Esophagus muscularis mucosa (tissue), 4 donors: Measurements from ENCODE around the gene PPM1K. TPM values are rescaled to one million over a fixed set of nuclear protein-coding genes. Genes with fewer than 3 reads are reported as not detected.

Source experiments
- DNase-seq: peaks from one replicate; pipeline ENCODE4 v3.0.0-alpha.2; 2017; ENCODE audit errors: extremely low spot score
- H3K27ac ChIP-seq, 4 donors: fragments of 200-600 bp; sonication (generic); replicated peaks in 1 of 4; 1 replicate in 3 of 4; 2 replicates in 1 of 4; pipeline ENCODE4 v1.5.1; 2016 to 2019; ENCODE audit warnings: mild to moderate bottlenecking in 1 of 4
- H3K27me3 ChIP-seq, 4 donors: fragments of 200-600 bp; sonication (generic); one replicate each; pipeline versions ENCODE4 v1.5.1 to v1.6.0; 2016 to 2019
- H3K36me3 ChIP-seq, 4 donors: fragments of 200-600 bp; sonication (generic); one replicate each; pipeline ENCODE4 v1.5.1; 2016 to 2019
- H3K4me1 ChIP-seq, 4 donors: fragments of 200-600 bp; sonication (generic); one replicate each; pipeline ENCODE4 v1.5.1; 2016 to 2019
- H3K4me3 ChIP-seq, 4 donors: fragments of 200-600 bp; sonication (generic); 1 replicate in 2 of 4; 2 replicates in 2 of 4; pipeline ENCODE4 v1.5.1; 2016 to 2019; ENCODE audit warnings: mild to moderate bottlenecking in 4 of 4, moderate library complexity in 1 of 4
- H3K9me3 ChIP-seq, 4 donors: fragments of 200-600 bp; sonication (generic); 1 replicate in 3 of 4; 2 replicates in 1 of 4; pipeline ENCODE4 v1.5.1; 2016 to 2019
- EP300 ChIP-seq: sonication (generic); formaldehyde crosslinking; IDR thresholded peaks from one replicate; pipeline ENCODE4 v1.6.1; 2017; ENCODE audit warnings: antibody characterized with exemption
- POLR2A ChIP-seq: fragments of 450-650 bp; IDR thresholded peaks from one replicate; pipeline ENCODE4 v1.6.1; 2017; ENCODE audit warnings: antibody characterized with exemption, moderate library complexity, mild to moderate bottlenecking, low read depth
- POLR2AphosphoS5 ChIP-seq, 2 donors: sonication (generic); formaldehyde crosslinking; IDR thresholded peaks; one replicate each; pipeline ENCODE4 v1.6.1; 2017; ENCODE audit warnings: antibody characterized with exemption in 2 of 2
- WGBS: methylation state at CpG from one replicate; pipeline ENCODE4 v1.1.5; 2018; 5-methylcytosine and 5-hydroxymethylcytosine counted together
- intact Hi-C: fragments of 100-400 bp; cut with DNase I; formaldehyde crosslinking; loops from one replicate; pipeline ENCODE4 v1.15.1; 2023
- total RNA-seq, 4 donors: library from RNA; depleted of rRNA; stranded (reverse); fragments of >200 nt; gene quantifications; one replicate each; pipeline versions ENCODE4 v1.1.0 to v1.2.1, GENCODE V29; 2016
- TF ChIP-seq, protein P1 (sequence below), 3 experiments: fragments of 200-600 bp in 2 of 3; fragments of 450-650 bp in 1 of 3; sonication (generic) in 2 of 3; IDR thresholded peaks; one replicate each; pipeline ENCODE4 v1.5.1; 2017 to 2019; ENCODE audit warnings: antibody characterized with exemption in 3 of 3, mild to moderate bottlenecking in 2 of 3, moderate library complexity in 1 of 3

The PPM1K gene
- total RNA-seq, 4 donors from 2014 or later, result 35.7 to 54.2 (median 38.3) TPM

GRCh38 chr4:88226143-88226542 is 58.2 kb downstream of the PPM1K start:
- Histone ChIP-seq H3K27ac (no peak overlapping the region), H3K36me3 (no peaks in the 10 kb centered on the region), H3K9me3 (no peaks in the 10 kb centered on the region), H3K4me3 (no peak overlapping the region), H3K27me3 (no peaks in the 10 kb centered on the region), H3K4me1 (peaks cover 6 to 14% (median 9%) of the 10 kb centered on the region in 4 donors)
- intact Hi-C loops, result no loop called here
- DNase-seq, result no peak
- TF ChIP-seq POLR2A, result no peak
- TF ChIP-seq POLR2AphosphoS5 (IDR thresholded peaks at IDR 0.05), result no peak
- TF ChIP-seq, protein P1, sequence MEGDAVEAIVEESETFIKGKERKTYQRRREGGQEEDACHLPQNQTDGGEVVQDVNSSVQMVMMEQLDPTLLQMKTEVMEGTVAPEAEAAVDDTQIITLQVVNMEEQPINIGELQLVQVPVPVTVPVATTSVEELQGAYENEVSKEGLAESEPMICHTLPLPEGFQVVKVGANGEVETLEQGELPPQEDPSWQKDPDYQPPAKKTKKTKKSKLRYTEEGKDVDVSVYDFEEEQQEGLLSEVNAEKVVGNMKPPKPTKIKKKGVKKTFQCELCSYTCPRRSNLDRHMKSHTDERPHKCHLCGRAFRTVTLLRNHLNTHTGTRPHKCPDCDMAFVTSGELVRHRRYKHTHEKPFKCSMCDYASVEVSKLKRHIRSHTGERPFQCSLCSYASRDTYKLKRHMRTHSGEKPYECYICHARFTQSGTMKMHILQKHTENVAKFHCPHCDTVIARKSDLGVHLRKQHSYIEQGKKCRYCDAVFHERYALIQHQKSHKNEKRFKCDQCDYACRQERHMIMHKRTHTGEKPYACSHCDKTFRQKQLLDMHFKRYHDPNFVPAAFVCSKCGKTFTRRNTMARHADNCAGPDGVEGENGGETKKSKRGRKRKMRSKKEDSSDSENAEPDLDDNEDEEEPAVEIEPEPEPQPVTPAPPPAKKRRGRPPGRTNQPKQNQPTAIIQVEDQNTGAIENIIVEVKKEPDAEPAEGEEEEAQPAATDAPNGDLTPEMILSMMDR (IDR thresholded peaks at IDR 0.05), result no peak
- TF ChIP-seq EP300, result no peak
- 82% methylated on average over 1 of the region's 1 CpG for WGBS

- DNase-seq, result no peak
- no peak overlapping the region for H3K27ac ChIP-seq
- intact Hi-C loops, result no loop called here
Observed at GRCh38 chr4:88225232-88226105, 58.9 kb downstream of the PPM1K start.

GRCh38 chr4:88223516-88223915 is 60.8 kb downstream of the PPM1K start:
- H3K9me3 ChIP-seq, result no peaks in the 10 kb centered on the region
- DNase-seq, result no peak
- WGBS, result 100% methylated on average over 1 of the region's 1 CpG

More at GRCh38 chr4:88225232-88226105, 58.9 kb downstream of the PPM1K start:
- no peak for TF ChIP-seq POLR2AphosphoS5 (IDR thresholded peaks at IDR 0.05)
- no peak for TF ChIP-seq EP300
- no peak for TF ChIP-seq POLR2A
- TF ChIP-seq, protein P1 (IDR thresholded peaks at IDR 0.05), result no peak
- Histone ChIP-seq H3K27me3 (no peaks in the 10 kb centered on the region), H3K36me3 (no peaks in the 10 kb centered on the region), H3K4me3 (no peak overlapping the region), H3K4me1 (peaks cover 1 to 9% (median 2%) of the 10 kb centered on the region in 4 donors), H3K9me3 (no peaks in the 10 kb centered on the region)
- WGBS, result 60% methylated on average over 3 of the region's 3 CpGs

DNA sequence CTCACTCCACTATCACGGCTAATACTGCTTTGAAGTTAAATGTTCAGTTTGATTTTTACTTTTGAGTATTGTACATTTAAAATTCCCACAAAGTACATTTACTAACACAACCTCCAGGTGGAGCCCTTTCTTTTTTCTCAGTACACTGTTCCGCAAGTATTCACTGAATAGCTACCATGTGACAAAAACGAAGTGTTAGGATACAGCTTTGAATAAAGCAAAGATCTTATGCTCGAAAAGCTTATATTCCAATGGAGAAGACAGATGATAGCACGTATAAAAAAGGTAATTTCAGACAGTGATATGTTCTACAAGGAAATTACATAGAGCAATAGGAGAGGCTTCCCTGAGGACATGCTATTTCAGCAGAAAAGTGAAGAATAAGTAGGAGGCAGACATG is 65.3 kb downstream of the PPM1K start:
- DNase-seq, result peak; percentile 4
- H3K9me3 ChIP-seq, result no peaks in the 10 kb centered on the region
- WGBS, result 1% methylated on average over 5 of the region's 5 CpGs
- H3K27ac ChIP-seq, result no peak overlapping the region
- no peaks in the 10 kb centered on the region for H3K27me3 ChIP-seq
- peaks cover 0 to 3% (median 2%) of the 10 kb centered on the region in 4 donors for H3K4me1 ChIP-seq
- no peak overlapping the region for H3K4me3 ChIP-seq
- intact Hi-C loops, result loop anchor here (2.0 to 10.0 kb wide), 4 partner anchors 158 to 674 kb away; partner anchors contain the start of genes HERC5 and HERC6
- no peaks in the 10 kb centered on the region for H3K36me3 ChIP-seq
- TF ChIP-seq, protein P1 (IDR thresholded peaks at IDR 0.05), result peak; percentile 70 to 78 (median 73)
- TF ChIP-seq POLR2AphosphoS5 (IDR thresholded peaks at IDR 0.05), result no peak
- TF ChIP-seq EP300, result no peak

More at GRCh38 chr4:88223516-88223915, 60.8 kb downstream of the PPM1K start:
- Histone ChIP-seq H3K27ac (no peak overlapping the region), H3K36me3 (no peaks in the 10 kb centered on the region), H3K4me3 (no peak overlapping the region), H3K27me3 (no peaks in the 10 kb centered on the region), H3K4me1 (peaks cover 0 to 10% (median 2%) of the 10 kb centered on the region in 4 donors)
- TF ChIP-seq, protein P1 (IDR thresholded peaks at IDR 0.05), result no peak
- TF ChIP-seq POLR2A (no peak), POLR2AphosphoS5 (IDR thresholded peaks at IDR 0.05) (no peak), EP300 (no peak)
- intact Hi-C loops, result no loop called here
